ENCODE results near the gene EPHA5.

The EPHA5 gene

DNA sequence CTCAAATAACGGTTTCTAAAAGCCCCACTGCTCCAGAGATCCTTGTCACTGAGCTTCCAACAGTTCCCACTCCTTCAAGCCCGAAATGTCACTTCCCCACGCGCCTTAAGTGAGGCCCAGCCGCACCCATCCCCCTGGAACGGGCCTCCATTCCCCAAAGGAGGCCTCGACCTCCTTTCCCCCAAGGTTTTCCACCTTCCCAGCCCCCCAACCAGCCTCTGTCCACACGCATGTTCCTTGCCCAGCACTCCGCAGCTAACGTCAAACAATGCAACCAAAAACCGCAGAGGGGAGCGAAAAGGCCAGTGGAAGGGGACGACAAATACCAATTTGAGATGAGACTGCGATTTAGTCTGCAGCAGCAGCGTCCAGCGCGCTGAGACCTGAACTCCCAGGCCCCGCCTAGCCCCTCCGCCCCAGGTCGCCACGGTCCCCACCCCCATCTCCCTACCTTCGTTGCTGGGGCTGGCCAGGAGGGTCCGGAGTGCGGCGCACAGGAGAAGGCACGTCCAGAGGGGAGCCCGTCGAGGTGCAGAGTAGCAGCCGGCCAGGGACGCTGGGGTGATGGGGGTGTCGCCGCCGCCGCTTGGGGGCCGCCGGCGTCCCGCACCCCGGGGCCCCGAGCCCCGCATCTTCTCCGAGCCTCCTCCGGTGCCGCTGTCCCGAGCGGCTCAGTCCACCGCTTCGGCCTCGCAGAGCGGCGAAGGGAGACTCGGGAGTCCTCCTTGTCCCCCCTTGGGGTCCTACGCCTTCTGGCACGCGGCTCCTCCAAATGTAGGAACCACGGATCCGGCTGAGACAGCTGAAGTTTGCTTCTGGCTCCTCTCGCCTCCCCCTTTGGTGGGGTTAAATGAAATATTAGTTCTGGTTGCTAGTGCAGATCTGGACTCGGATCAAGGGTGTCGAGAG, 924 bp downstream of the EPHA5 start:
- TF ChIP-seq, protein P1, sequence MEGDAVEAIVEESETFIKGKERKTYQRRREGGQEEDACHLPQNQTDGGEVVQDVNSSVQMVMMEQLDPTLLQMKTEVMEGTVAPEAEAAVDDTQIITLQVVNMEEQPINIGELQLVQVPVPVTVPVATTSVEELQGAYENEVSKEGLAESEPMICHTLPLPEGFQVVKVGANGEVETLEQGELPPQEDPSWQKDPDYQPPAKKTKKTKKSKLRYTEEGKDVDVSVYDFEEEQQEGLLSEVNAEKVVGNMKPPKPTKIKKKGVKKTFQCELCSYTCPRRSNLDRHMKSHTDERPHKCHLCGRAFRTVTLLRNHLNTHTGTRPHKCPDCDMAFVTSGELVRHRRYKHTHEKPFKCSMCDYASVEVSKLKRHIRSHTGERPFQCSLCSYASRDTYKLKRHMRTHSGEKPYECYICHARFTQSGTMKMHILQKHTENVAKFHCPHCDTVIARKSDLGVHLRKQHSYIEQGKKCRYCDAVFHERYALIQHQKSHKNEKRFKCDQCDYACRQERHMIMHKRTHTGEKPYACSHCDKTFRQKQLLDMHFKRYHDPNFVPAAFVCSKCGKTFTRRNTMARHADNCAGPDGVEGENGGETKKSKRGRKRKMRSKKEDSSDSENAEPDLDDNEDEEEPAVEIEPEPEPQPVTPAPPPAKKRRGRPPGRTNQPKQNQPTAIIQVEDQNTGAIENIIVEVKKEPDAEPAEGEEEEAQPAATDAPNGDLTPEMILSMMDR (conservative IDR thresholded peaks at IDR 0.05; ENCODE audit: low read length) = no peak
- DNase-seq (ENCODE audit: low read depth) = peak; percentile 0
- H3K4me3 ChIP-seq (ENCODE audit: low read length) = peak overlapping the region; percentile 53

DNA sequence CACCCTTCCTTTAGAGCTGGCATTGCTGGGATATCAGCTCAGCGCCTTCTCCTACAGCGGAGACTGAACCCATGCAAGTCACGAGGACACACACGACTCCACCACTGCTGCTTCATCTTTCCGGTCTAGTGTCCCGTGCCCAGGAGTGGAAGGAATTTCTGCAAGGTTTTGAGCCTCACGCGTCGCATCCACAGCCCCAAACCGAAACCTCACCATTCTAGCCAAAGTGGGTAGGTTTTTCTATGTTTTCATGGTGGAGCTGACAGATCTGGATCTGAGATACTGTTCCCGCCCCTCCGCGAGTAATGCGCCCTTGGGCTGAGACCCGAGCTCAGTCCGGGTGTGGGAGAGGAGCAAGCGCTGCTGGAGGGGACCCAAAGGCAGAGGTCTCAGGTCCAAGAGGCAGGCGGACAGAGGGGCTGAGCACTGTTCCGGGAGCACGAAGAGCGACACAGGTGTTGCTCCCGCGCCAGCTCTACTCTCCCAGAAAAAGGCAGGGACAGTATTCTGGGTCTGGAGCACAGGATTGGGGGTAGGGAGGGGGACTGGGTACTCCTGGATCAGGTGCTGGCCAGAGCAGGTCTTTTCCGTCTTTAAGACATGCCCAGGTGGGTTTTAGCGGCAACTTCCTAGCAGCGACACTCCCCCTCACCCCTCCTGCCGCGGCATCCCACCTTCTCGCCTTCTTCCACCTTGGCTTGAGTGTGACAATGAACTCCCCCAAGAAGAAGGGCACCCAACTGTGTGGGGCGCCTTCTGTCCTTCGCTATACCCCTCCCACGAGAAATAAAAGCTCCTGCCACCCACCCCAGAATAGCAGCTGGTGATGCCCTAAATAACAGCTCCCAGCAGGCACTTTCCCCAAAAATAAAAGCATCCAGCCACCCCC, 1.8 kb downstream of the EPHA5 start:
- TF ChIP-seq, protein P1 (conservative IDR thresholded peaks at IDR 0.05; ENCODE audit: low read length) = no peak
- DNase-seq (ENCODE audit: low read depth) = peak; percentile 10
- peak overlapping the region; percentile 34 for H3K4me3 ChIP-seq (ENCODE audit: low read length)

DNA sequence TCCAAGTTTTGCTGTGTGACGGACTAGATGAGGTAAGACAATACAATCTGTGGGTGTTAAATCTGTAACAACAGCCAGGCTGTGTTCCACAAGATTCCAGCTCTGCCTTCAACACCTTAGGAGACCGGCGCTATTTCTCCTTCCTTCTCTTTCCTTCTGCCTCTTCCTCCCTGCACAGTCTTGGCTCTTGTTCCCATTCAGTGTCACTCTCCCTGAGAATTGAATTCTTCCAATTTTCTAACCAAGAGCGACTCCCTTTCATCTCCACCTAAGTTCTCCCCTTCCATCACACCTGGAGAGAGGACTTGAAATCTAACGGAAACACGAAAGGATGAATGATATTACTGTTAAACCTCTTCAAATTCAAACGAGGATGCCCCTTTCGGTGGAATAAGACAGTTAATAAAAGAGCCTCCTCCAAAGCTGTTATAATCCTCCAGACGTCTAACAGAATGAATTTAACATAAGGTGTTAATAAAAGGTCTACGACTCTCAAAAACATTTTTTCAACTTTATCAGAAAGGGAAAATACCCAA, 2.7 kb downstream of the EPHA5 start:
- DNase-seq (ENCODE audit: low read depth) = no peak
- H3K4me3 ChIP-seq (ENCODE audit: low read length) = no peak overlapping the region
- TF ChIP-seq, protein P1 (conservative IDR thresholded peaks at IDR 0.05; ENCODE audit: low read length) = no peak

DNA sequence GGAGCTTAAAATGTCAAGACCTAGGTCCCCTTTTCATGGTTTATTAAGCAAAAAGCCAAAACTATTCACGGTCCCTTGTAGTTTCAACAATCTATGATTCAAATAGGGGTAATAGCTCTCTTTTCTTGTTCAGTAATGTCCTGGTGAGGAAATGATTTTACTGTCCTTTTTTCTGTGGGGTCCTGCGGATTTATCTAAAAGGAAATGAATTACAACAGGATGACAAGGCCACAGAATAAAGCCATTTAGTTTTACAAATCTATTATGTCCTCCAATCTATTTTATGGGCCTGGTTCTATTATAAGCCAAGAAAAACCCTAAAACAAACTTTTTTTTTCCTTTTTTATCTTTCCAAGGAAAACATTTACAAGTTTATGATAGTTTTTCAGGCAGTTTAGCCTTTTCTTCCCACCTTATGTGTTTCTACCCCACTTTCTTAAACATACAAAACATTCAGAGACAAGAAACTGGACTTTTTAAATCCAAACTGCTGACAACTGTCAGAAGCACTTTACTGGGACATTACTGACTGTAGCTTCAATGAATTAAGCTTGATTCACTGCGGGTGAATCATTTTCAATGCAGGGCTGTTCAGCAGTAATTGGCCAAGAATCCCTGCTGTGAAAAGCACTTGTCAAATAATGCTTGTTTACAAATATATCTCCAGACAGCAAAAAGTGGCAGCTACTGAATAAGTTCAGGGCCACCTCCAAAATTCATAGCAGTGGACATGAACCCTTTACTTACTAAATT, 4.3 kb downstream of the EPHA5 start:
- no peak for DNase-seq (ENCODE audit: low read depth)
- TF ChIP-seq, protein P1 (conservative IDR thresholded peaks at IDR 0.05; ENCODE audit: low read length) = no peak
- H3K4me3 ChIP-seq (ENCODE audit: low read length) = no peak overlapping the region

DNA sequence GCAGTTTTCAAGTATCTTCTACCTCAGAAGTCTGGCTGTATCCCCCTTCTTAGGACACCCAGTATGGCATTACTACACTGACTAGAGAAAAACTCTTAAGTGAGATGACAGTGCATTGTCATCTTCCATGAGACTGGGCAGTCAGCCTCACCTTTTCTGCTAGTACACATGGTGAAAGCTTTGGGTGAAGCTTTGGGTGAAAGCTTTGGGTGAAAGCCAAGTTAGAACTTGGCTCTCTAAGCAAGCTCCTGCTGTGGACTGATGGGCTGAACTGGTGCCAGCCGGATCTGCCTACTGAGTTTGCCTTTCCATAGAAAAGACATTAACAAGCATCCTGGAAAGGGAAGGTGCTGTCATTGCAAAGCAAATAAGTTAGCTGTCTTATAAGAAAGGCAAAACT, 8.8 kb downstream of the EPHA5 start:
- H3K4me3 ChIP-seq (ENCODE audit: low read length) = no peak overlapping the region
- no peak for DNase-seq (ENCODE audit: low read depth)
- TF ChIP-seq, protein P1 (conservative IDR thresholded peaks at IDR 0.05; ENCODE audit: low read length) = no peak

DNA sequence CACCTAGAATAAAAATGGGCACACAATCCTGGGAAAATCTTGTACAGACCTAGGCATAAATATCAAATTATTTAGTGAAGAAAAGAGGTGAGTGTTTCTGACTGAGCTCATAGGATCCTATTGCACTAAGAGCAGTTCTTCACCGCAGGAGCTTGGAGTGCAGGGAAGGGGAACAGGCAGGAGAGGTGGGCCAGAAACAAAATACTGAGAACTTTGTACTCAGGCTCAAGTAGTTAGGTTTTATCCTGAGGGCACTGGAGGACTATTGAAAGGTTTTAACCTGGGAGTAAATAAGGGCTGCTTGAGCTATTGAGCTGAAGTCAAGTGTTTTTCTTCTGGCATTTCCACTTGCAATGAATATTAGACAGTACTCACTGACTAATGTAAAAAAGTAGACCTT, 12.2 kb downstream of the EPHA5 start:
- no peak overlapping the region for H3K4me3 ChIP-seq (ENCODE audit: low read length)
- DNase-seq (ENCODE audit: low read depth) = no peak
- TF ChIP-seq, protein P1 (conservative IDR thresholded peaks at IDR 0.05; ENCODE audit: low read length) = no peak

Measured in AG10803 (cell line).